Activated CD4-positive, alpha-beta T cell treated with anti-CD3 and anti-CD28 coated beads, Interleukin-2, amount 10 ng/mL, durations not matched to agents 7 days and 5 days (primary cell): ENCODE measurements around the gene TRAM2. TPM values are rescaled to one million over a fixed set of nuclear protein-coding genes. Genes with fewer than 3 reads are reported as not detected.

Experiments
- CTCF ChIA-PET: fragments of 350-600 bp; sonication (Branson Sonifier 250); formaldehyde crosslinking; loops from one replicate; lab custom pipeline; 2021; ENCODE audit warnings: antibody characterized with exemption; lab: Charles Lee
- POLR2A ChIA-PET: fragments of 350-600 bp; sonication (Branson Sonifier 250); formaldehyde crosslinking; loops from one replicate; lab custom pipeline; 2021; ENCODE audit warnings: antibody characterized with exemption; lab: Charles Lee
- DNase-seq: peaks from one replicate; pipeline ENCODE4 v3.0.0-alpha.2; 2020
- H3K27ac Mint-ChIP-seq: one replicate; pipeline ENCODE4 v1.8.0; 2021; ENCODE audit warnings: mild to moderate bottlenecking, moderate library complexity, mixed read lengths
- H3K27me3 Mint-ChIP-seq: one replicate; pipeline ENCODE4 v1.8.0; 2021; ENCODE audit warnings: mixed read lengths
- H3K36me3 Mint-ChIP-seq: one replicate; pipeline ENCODE4 v1.8.0; 2021; ENCODE audit warnings: low read depth, mixed read lengths
- H3K4me1 Mint-ChIP-seq: one replicate; pipeline ENCODE4 v1.8.0; 2021; ENCODE audit warnings: mixed read lengths
- H3K4me3 Mint-ChIP-seq: one replicate; pipeline ENCODE4 v1.8.0; 2021; ENCODE audit warnings: mild to moderate bottlenecking, moderate library complexity, mixed read lengths
- H3K9me3 Mint-ChIP-seq: one replicate; pipeline ENCODE4 v1.8.0; 2021; ENCODE audit warnings: mixed read lengths
- total RNA-seq, 2 experiments: library from RNA; stranded (reverse); gene quantifications; one replicate each; pipeline ENCODE4 v1.2.3, GENCODE V29; 2021

TRAM2 gene
- total RNA-seq, 2 experiments from 2014 or later, result 9.0 to 9.4 TPM

- Mint-ChIP-seq H3K9me3 (no peaks in the 10 kb centered on the region), H3K27me3 (no peaks in the 10 kb centered on the region), H3K36me3 (no peaks in the 10 kb centered on the region), H3K27ac (no peak overlapping the region), H3K4me3 (no peak overlapping the region), H3K4me1 (no peaks in the 10 kb centered on the region)
- ChIA-PET POLR2A (no interaction called here), CTCF (interaction anchor here (0.5 to 1.0 kb wide), 2 partner anchors 10 to 34 kb away, joined by 3 read pairs; no protein-coding TSS in a partner anchor)
- no peak for DNase-seq
Measured at GRCh38 chr6:52527436-52527835, 49.4 kb downstream of the TRAM2 start.

GRCh38 chr6:52526634-52527033, 50.2 kb downstream of the TRAM2 start:
- DNase-seq, result no peak
- ChIA-PET POLR2A (no interaction called here), CTCF (interaction anchor here (0.7 to 1.4 kb wide), 3 partner anchors 9 to 61 kb away, joined by 3 read pairs; no protein-coding TSS in a partner anchor)
- Mint-ChIP-seq H3K27me3 (no peaks in the 10 kb centered on the region), H3K9me3 (no peaks in the 10 kb centered on the region), H3K4me3 (no peak overlapping the region), H3K4me1 (no peaks in the 10 kb centered on the region), H3K27ac (no peak overlapping the region), H3K36me3 (no peaks in the 10 kb centered on the region)

- POLR2A ChIA-PET, result no interaction called here
Measured at GRCh38 chr6:52524918-52525317, 51.9 kb downstream of the TRAM2 start.

GRCh38 chr6:52523378-52524142, 53.3 kb downstream of the TRAM2 start:
- Mint-ChIP-seq H3K27me3 (no peaks in the 10 kb centered on the region), H3K27ac (no peak overlapping the region), H3K9me3 (no peaks in the 10 kb centered on the region), H3K36me3 (peaks cover 2% of the 10 kb centered on the region), H3K4me1 (no peaks in the 10 kb centered on the region), H3K4me3 (no peak overlapping the region)
- DNase-seq, result no peak
- CTCF ChIA-PET, result interaction anchor here (1.1 to 2.4 kb wide), 2 partner anchors 10 to 12 kb away, joined by 4 to 11 read pairs; no protein-coding TSS in a partner anchor
- POLR2A ChIA-PET, result no interaction called here

More at GRCh38 chr6:52524918-52525317, 51.9 kb downstream of the TRAM2 start:
- H3K9me3 Mint-ChIP-seq, result no peaks in the 10 kb centered on the region
- H3K36me3 Mint-ChIP-seq, result no peaks in the 10 kb centered on the region
- DNase-seq, result no peak
- no peak overlapping the region for H3K27ac Mint-ChIP-seq
- no peaks in the 10 kb centered on the region for H3K27me3 Mint-ChIP-seq
- H3K4me1 Mint-ChIP-seq, result no peaks in the 10 kb centered on the region
- CTCF ChIA-PET, result interaction anchor here (2.4 kb wide), 1 partner anchor 11 kb away, joined by 11 read pairs; no protein-coding TSS in a partner anchor
- no peak overlapping the region for H3K4me3 Mint-ChIP-seq

GRCh38 chr6:52522655-52523054, 54.2 kb downstream of the TRAM2 start:
- H3K4me1 Mint-ChIP-seq, result peaks cover 3% of the 10 kb centered on the region

GRCh38 chr6:52522151-52522626, 54.7 kb downstream of the TRAM2 start:
- H3K27me3 Mint-ChIP-seq, result no peaks in the 10 kb centered on the region
- H3K36me3 Mint-ChIP-seq, result peaks cover 2% of the 10 kb centered on the region
- no peaks in the 10 kb centered on the region for H3K9me3 Mint-ChIP-seq
- no peak overlapping the region for H3K27ac Mint-ChIP-seq
- H3K4me3 Mint-ChIP-seq, result no peak overlapping the region
- DNase-seq, result no peak
- POLR2A ChIA-PET, result no interaction called here
- CTCF ChIA-PET, result no interaction called here
- peaks cover 4% of the 10 kb centered on the region for H3K4me1 Mint-ChIP-seq

More at GRCh38 chr6:52522655-52523054, 54.2 kb downstream of the TRAM2 start:
- Mint-ChIP-seq H3K4me3 (no peak overlapping the region), H3K36me3 (peaks cover 2% of the 10 kb centered on the region), H3K9me3 (no peaks in the 10 kb centered on the region), H3K27ac (no peak overlapping the region), H3K27me3 (no peaks in the 10 kb centered on the region)
- ChIA-PET CTCF (no interaction called here), POLR2A (no interaction called here)
- no peak for DNase-seq

GRCh38 chr6:52519618-52520017, 57.2 kb downstream of the TRAM2 start:
- Mint-ChIP-seq H3K27ac (no peak overlapping the region), H3K4me3 (no peak overlapping the region), H3K36me3 (peaks cover 7% of the 10 kb centered on the region), H3K27me3 (no peaks in the 10 kb centered on the region), H3K9me3 (no peaks in the 10 kb centered on the region), H3K4me1 (peaks cover 12% of the 10 kb centered on the region)
- DNase-seq, result no peak
- POLR2A ChIA-PET, result no interaction called here
- CTCF ChIA-PET, result no interaction called here

GRCh38 chr6:52518279-52518945, 58.4 kb downstream of the TRAM2 start:
- DNase-seq, result no peak
- no peak overlapping the region for H3K4me3 Mint-ChIP-seq
- ChIA-PET POLR2A (no interaction called here), CTCF (no interaction called here)
- H3K9me3 Mint-ChIP-seq, result no peaks in the 10 kb centered on the region
- H3K36me3 Mint-ChIP-seq, result peaks cover 11% of the 10 kb centered on the region
- no peak overlapping the region for H3K27ac Mint-ChIP-seq
- peaks cover 12% of the 10 kb centered on the region for H3K4me1 Mint-ChIP-seq
- no peaks in the 10 kb centered on the region for H3K27me3 Mint-ChIP-seq

- Mint-ChIP-seq H3K9me3 (no peaks in the 10 kb centered on the region), H3K4me3 (no peak overlapping the region), H3K27me3 (no peaks in the 10 kb centered on the region), H3K27ac (no peak overlapping the region), H3K36me3 (peaks cover 11% of the 10 kb centered on the region), H3K4me1 (peaks cover 12% of the 10 kb centered on the region)
- no peak for DNase-seq
- ChIA-PET POLR2A (no interaction called here), CTCF (interaction anchor here (1.5 kb wide), 1 partner anchor 9 kb away, joined by 3 read pairs; no protein-coding TSS in a partner anchor)
Measured at GRCh38 chr6:52517502-52518278, 59.2 kb downstream of the TRAM2 start.

- Mint-ChIP-seq H3K27ac (no peak overlapping the region), H3K9me3 (no peaks in the 10 kb centered on the region), H3K4me3 (no peak overlapping the region), H3K36me3 (peaks cover 11% of the 10 kb centered on the region), H3K27me3 (no peaks in the 10 kb centered on the region), H3K4me1 (peaks cover 12% of the 10 kb centered on the region)
- POLR2A ChIA-PET, result no interaction called here
- DNase-seq, result no peak
- CTCF ChIA-PET, result interaction anchor here (1.5 to 1.6 kb wide), 2 partner anchors 10 to 98 kb away, joined by 3 to 4 read pairs; no protein-coding TSS in a partner anchor
Measured at GRCh38 chr6:52516943-52517342, 59.9 kb downstream of the TRAM2 start.

GRCh38 chr6:52516269-52516668, 60.6 kb downstream of the TRAM2 start:
- H3K36me3 Mint-ChIP-seq, result peaks cover 11% of the 10 kb centered on the region
- H3K9me3 Mint-ChIP-seq, result no peaks in the 10 kb centered on the region
- H3K4me3 Mint-ChIP-seq, result no peak overlapping the region
- H3K4me1 Mint-ChIP-seq, result peaks cover 12% of the 10 kb centered on the region
- DNase-seq, result no peak
- H3K27me3 Mint-ChIP-seq, result no peaks in the 10 kb centered on the region
- POLR2A ChIA-PET, result no interaction called here
- no peak overlapping the region for H3K27ac Mint-ChIP-seq
- CTCF ChIA-PET, result interaction anchor here (1.3 to 1.6 kb wide), 2 partner anchors 97 to 100 kb away, joined by 3 to 4 read pairs; no protein-coding TSS in a partner anchor

GRCh38 chr6:52515219-52515960, 61.5 kb downstream of the TRAM2 start:
- no peaks in the 10 kb centered on the region for H3K9me3 Mint-ChIP-seq
- POLR2A ChIA-PET, result no interaction called here
- no peaks in the 10 kb centered on the region for H3K27me3 Mint-ChIP-seq
- H3K27ac Mint-ChIP-seq, result no peak overlapping the region
- H3K4me3 Mint-ChIP-seq, result no peak overlapping the region
- CTCF ChIA-PET, result interaction anchor here (1.3 to 1.6 kb wide), 2 partner anchors 96 to 99 kb away, joined by 3 to 4 read pairs; no protein-coding TSS in a partner anchor
- DNase-seq, result no peak
- peaks cover 13% of the 10 kb centered on the region for H3K36me3 Mint-ChIP-seq
- peaks cover 12% of the 10 kb centered on the region for H3K4me1 Mint-ChIP-seq
